Stimulated activated CD4-positive, alpha-beta T cell treated with anti-CD3 and anti-CD28 coated beads, TNF-alpha, amount 100 ng/mL, for 1 hour (primary cell): ENCODE data around the gene AKAP13.

Experiments
- DNase-seq, 3 donors: peaks; one replicate each; pipeline ENCODE4 v3.0.0-alpha.2; 2020; ENCODE audit warnings: low read depth in 3 of 3, low spot score in 1 of 3

The AKAP13 gene

DNA sequence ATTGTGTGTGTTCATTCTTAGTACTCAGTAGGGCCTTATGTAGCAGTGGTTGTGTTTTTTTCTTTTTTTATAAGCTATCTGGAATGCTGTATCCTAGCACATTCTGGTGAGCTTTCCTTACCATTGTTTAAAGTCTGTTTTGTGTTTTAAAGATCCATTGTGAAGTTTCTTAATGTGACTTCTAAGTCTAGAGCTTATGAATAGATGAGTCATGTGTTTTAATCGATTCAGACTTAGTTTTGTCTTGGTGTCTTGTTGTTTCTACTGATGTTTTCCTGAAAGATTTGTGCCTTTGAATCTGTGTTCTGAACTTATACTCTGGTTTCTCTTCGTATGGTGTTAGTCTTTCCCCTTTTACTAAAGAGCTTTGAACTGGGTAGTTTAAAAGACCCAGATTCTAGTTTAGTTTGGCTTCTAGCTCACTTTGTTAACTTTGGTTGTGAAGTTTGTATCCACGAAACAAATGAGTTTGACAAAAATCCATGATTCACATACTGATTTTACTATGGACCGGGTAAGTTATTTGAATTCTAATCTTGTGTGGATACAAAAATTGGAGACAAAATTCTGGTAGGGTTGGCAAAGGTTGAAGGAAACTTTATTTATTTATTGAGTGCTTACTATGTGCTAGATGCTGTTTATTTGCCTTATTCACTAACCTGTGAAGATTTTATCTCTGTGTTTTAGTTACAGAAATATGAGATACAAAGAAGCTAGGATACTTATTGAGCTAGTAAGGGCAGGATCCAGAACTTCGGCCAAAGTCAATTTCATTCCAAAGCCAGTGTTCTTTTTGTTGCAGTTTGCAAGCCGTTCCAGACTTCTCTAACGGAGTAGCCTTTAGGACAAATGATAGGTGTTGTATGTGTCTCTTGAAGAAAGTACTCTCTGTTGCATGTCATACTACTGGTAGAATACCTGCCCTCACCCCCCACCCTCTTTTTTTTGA is 24.8 kb downstream of the AKAP13 start:
- DNase-seq: no peak

DNA sequence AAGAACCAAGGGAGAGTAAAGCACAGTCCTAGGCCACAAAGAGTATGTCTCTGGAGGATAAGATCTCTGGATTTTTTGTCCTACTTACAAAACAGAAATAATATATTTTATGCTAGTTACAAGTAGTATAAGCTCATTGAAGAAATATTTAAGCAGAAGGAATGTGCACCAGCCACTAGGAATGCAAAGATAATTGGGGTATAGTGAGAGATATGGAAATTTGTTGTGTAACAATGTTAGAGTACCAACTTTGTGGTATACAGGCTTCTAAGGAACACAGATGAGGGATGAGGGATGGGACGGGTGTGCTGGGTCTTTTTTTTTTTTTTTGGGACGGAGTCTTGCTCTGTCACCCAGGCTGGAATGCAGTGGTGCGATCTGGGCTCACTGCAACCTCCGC is 26.5 kb downstream of the AKAP13 start:
- DNase-seq: no peak

DNA sequence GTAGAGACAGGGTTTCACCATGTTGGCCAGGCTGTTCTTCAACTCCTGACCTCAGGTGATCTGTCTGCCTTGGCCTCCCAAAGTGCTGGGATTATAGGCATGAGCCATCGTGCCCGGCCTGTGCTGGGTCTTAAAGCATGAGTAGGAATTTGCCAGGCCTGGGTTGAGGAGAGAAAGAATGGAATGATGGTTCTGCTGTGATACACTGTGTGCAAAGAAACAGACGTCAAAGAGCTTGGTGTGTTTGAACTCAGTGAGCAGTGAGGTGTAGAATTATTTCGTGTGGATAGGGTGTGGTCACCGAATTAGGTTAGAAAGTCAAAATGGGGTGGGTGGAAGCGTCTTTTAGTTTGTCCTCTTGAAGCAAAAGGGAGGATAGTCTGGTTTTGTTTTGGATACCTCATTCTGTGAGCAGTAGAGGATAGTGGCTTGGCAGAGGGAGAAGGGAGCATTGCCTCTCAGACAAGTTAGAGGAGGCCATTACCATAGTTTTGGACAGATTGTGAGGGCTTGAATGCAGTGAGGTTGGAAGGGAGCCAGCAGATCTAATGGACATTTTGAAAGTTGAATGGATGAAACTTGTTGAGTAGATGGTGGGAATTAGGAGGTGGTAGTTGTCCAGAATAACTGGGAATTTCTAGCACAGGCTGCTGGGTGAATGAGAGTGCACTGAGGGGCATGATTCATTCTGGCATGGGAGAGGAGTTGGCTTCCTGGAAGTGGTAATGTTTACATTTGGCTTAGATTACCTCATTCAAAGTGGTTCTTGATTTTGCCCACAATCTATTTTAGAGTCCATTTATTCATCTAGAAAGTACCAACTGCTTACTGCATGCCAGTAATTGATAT is 27.2 kb downstream of the AKAP13 start:
- no peak for DNase-seq

DNA sequence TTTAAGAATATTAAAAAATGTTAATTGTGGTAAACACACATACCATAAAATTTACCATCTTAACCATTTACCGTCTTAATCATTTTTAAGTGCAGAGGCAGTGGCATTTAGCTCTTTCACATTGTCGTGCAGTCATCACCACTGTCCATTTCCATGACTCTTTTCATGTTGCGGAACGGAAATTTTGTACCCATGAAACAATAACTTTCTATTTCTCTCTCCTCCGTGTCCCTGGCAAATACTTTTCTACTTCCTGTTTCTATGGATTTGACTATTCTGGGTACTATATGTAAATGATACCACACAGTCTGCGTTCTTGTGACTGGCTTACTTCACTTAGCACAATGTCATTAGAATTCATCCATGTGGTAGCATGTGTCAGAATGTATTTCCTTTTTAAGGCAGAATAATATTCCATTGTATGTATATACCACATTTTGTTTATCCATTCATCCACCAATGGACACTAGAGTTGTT is 27.9 kb downstream of the AKAP13 start:
- no peak for DNase-seq

DNA sequence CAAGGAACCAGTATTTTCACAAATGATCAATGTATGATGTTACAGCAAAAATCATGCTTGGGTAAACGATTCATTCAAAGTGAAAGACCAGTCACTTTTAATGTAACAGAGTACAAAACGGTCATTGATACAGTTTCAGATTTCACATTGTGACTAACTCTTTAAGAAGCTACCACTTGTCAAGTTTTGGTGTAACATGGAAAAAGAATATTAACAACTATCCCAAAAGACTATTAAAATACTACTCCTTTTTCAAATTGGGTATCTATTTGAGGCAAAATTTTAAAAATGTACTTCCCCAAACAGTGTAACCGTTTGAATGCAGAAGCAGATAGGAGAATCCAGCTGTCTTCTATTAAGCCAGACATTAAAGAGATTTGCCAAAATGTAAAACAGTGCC is 31.7 kb downstream of the AKAP13 start:
- no peak for DNase-seq

DNA sequence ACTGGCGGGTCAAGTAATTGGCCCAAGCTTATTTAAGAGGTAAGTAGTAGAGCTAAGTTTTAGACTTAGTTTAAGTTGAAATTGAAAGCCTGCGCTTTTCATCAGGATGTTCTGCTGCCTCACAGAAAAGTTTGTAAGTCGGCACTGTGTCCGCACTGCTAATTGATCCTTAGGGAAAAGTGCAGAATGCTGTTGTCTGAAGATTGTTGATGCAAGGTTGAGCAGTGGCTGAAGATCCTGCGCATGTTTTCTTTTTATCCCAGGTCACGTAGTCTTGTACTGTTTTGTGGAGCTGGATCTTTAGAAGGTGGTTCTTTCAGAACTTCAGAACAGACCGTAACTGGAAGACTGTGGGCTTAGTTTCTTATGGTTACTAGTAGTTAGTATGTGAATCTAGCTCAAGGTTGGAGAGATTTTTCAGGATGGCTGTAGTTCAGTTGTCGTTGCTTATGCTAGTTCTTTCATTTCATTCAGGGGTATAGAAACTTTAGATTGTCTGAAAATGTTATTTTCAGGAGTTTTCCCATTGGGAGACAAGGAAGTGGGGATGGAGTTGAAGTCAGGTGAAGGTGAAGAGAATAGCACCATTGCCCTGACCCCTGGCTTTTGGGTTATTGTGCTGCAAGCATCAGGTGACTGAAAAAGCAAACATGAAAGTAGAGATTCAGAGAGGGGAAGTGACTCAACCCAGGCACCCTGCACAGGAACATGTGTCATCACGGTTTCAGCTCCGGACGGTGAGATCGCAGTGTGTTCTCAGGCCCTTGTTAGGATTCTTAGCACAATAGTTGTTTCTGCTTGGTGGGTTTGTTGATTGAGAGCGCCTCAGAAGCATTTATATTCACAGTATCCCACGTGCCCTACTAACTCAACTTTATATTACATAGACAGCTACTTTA is 32.8 kb downstream of the AKAP13 start:
- peak; percentile 41 to 60 (median 43) for DNase-seq

DNA sequence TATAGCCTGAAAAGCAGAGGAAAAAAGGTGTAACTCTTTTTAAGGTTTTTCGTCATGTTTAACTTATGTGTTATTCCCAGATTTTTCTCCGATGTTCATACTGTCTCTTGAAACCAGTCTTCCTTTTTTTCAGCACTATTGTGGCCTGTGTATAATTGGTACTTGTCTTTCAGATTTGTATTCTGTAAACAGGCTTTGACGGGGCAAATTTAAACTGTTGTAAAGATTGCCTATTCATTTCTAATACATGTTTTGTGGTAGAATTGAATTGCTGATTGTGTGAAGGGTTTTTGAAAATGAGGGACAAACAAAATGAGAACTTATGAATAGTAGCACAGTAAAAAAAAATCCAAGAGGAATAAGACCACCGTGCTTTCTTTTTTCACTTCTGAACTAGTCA is 33.6 kb downstream of the AKAP13 start:
- DNase-seq: no peak

DNA sequence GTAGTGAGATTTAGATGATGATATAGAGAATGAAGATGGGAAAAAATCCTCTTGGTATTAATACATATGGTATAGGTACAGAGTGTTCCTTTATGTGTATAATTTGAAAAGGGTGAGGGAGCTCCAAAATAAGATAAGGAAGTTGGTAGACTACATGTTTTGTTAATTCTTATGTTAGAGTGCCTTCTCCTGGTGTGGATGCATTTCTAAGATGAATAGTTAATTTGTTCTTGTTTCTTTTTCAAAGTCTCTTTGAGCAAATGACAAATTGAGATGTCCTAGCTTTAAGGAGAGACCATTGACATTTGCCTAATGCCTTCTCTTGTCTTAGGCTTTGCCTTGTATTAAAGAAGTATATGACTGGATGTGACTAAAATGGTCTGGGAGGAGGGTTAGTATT is 34.1 kb downstream of the AKAP13 start:
- no peak for DNase-seq

DNA sequence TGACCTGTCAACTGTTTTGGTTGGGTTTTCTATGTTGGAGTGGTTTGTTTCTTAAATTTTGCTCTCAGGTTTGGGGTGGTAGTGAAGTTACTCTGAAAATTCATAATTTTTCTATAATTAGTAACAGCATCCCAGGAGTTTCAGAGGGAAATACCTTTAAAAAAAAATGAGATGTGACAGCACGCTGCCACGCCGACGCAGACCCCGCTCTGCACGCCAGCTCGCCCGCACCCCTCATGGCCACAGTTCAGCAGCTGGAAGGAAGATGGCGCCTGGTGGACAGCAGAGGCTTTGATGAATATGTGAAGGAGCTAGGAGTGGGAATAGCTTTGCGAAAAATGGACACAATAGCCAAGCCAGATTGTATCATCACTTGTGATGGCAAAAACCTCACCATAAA is 34.6 kb downstream of the AKAP13 start:
- DNase-seq: no peak

DNA sequence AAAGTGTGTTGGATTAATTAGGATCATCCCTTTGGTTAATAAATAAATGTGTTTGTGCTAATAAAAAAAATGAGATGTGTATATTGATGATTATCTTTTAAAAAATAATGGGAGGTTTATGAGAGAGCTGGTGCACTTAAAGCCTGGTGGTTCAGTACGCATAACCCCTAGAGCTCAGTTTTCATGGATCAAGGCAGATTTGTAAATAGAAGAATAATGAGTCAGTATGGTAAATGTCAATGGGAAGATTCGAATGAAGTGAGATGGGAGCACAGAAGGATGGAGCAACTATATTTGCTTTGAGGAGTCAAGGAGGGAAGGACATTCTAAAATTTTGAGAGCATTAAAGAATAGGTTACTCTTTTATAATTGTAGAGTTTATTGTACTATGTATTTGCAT is 35.4 kb downstream of the AKAP13 start:
- DNase-seq: no peak

DNA sequence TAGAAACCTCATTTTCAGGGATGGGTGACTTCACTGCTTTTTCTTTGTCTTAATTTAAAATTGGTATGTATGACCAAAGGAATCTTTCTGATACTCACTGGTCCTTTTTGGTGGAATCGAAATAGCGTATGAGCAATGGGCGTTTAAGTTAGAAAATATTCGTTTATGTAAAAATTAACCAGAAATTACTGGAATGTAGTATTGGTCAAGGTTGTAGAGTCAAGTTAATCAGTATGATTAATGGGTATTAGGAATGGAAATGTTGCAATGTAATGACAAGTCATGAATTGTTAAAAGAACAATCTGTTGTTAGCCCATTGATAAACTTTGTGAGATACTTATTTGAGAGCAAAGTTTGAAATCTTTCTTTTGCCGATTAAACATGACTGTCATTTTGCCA is 36.9 kb downstream of the AKAP13 start:
- no peak for DNase-seq

DNA sequence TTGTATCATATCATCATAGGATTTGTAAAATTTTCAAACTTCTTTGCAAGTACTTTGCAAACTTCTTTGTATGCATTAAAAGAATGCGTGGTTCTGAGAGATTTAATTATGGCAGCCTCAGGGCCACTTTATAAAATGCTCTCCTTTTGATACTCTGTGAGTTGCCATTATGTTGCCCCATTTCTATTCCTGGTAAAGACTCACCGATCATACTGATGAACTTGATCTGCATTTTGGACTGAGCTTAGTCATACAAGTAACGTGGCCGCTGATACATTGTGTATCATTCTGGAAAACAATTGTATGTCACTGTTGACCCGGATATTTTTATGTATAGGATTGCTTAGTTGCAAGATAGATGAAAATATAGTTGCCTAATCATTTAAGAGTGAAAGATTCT is 38.8 kb downstream of the AKAP13 start:
- DNase-seq: no peak

DNA sequence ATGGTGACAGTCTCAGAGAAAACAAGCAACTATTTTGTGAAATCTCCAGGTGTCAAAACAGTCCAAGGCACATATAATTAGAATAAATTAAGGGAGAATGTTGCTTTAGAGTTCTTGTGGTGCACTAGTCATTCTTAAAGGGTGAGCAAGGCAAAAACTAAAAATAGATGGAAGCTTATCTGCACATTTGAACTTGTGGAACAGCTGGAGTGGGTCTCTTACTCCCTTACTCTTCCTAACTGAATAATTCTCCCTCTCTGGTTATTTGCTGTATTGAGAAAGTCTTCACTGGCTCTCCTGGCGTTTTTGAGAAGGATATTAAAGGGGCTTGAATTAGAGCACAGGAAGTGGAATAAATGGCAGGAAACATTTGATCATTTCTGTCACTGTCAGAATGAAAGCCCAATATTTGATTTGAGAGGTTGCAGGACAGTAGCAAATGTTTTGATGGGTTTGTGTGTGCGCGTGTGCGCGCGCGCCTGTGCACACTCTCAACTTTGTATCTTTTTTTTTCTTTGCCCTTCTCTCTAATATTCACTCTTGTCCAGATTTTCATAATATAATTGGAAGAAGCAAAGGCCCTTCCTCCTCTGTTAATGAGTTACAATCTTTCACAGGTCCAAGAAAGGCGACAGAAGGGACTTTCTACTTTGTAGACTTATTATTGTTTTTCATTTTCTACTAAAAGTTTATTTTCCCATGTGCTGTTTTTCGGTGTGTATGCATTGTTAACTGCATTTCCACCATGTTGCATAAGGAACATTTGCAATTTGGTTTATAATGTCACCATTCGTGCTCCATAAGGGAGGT is 40.9 kb downstream of the AKAP13 start:
- no peak for DNase-seq

DNA sequence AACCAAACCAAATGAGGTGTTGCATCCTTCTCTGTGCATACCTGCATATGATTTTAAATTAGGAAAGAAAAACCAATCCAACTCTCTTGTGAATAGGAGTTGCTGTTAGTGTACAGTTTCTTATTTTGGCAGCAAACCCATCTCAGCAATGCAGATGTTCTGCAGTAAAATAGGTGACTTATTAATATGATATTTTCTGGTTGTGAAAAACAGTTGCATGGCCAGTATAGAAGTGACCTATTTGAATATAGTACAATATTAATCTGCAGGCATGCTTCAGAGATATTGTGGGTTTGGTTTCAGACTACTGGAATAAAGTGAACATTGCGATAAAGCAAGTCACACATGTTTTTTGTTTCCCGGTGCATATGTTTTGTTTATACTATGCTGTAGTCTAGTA is 42.2 kb downstream of the AKAP13 start:
- DNase-seq: no peak

DNA sequence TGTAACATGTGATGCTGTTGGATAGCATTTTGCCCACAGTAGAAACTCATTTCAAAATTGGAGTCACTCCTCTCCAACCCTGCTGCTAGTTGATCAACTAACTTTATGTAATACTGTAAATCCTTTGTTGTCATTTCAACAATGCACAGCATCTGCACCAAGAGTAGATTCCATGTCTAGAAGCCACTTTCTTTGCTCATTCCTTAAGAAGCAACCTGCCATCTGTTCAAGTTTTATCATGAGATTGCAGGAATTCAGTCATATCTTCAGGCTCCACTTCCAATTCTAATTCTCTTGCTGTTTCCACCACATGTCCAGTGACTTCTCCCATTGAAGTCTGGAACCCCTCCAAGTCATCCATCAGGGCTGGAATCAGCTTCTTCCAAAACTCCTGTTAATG is 42.9 kb downstream of the AKAP13 start:
- no peak for DNase-seq

DNA sequence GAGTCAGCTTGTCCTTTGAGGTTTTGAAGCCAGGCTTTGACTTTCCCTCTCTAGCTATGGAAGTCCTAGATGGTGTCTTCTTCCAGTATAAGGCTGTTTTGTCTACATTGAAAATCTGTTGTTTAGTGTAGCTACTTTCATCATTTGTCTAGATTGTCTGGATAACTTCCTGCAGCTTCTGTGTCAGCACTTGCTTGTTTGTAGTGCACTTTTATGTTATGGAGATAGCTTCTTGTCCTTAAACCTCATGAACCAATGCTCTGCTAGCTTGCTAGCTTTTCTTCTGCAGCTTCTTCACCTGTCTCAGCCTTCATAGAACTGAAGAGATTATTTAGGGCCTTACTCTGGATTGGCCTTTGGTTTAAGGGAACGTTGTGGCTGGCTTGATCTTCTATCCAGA is 43.8 kb downstream of the AKAP13 start:
- no peak for DNase-seq

DNA sequence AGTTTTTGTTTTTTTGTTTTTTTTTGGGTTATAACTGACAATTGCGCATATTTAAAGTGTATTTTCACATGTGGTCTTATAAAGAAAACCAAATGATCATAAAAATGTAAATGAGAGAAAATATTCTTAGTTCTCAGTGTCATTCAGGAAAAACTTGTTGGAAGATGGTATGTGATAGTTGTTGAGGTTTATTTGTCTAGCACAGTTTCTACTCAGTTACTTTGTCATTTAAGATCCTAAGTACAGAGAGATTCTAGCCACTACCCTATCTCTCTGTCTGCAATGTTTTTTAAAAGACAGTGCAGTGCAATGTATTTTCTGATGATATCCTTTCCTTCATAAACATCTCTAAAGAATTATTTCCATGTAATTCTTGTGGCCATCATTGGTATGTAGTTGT is 46.1 kb downstream of the AKAP13 start:
- no peak for DNase-seq

DNA sequence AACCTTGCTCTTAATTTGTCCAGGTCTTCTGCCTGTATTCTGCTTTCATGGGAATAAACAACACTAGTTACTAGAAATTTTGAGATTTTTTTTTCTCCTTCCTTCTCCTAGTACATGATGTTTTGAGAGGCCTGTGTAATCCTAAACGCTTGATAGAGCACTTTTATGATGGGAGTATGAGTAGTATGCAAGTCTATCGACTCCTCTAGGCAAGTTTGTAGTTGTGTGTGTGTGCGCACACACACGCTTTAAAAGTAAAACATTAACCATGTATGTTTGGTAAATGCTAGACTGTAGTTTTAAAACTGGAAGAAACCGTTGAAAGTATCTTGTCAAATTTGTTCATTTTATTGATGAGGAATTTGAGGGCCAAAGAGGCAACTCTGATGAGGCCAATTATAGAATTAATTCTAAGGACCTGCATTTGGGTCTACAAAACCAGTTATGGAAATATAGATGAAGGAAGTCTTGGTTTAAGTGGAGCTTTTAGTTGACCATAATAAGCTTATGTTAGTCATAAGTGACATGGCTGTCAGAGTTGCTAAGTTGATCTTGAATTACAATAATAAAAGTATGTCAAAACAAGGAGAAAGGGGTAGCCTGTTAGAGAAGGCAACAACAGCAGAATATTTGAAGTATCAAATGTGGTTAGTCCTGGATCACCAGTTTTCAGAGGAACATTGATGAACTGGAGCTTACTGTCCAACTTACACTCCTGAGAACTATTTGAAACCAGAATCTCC is 47.1 kb downstream of the AKAP13 start:
- no peak for DNase-seq

DNA sequence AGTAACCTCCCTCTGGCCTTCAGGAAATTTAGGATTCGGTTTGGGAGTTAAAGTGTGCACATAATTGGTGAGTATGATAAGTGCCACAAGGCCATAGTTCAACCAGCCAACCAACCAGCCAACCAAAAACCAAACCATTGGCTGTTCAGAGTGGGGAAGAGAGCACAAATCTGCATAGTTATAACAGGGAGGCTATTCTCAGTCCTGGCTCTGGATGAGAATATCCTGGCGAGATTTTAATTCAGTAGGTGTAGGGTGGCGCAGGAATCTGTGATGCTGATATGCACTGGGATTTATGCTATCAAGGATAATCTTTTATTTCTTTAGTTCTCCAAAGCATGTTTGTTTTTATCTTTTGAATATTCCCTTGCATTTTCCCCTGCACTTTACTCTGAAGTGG is 49.1 kb downstream of the AKAP13 start:
- no peak for DNase-seq
